Parathyroid adenoma (tissue), 2 donors: ENCODE data around the gene LRRC51.

Experiments
- H2AFZ ChIP-seq: fragments of 300-600 bp; sonication (generic); one replicate; pipeline ENCODE4 v1.7.0; 2017; ENCODE audit warnings: antibody characterized with exemption, mild to moderate bottlenecking
- H3K27ac ChIP-seq: fragments of 300-600 bp; sonication (generic); one replicate; pipeline ENCODE4 v1.7.0; 2017
- H3K27me3 ChIP-seq: fragments of 300-600 bp; sonication (generic); one replicate; pipeline ENCODE4 v1.7.0; 2017; ENCODE audit warnings: low read length; ENCODE audit not compliant: control insufficient read depth, insufficient read depth
- H3K36me3 ChIP-seq: fragments of 300-600 bp; sonication (generic); one replicate; pipeline ENCODE4 v1.7.0; 2017; ENCODE audit warnings: low read length; ENCODE audit not compliant: control insufficient read depth, insufficient read depth
- H3K4me1 ChIP-seq: fragments of 300-600 bp; sonication (generic); one replicate; pipeline ENCODE4 v1.7.0; 2017; ENCODE audit warnings: control low read depth
- H3K4me2 ChIP-seq: fragments of 300-600 bp; sonication (generic); one replicate; pipeline ENCODE4 v1.7.0; 2017; ENCODE audit warnings: low read length
- H3K4me3 ChIP-seq: fragments of 300-600 bp; sonication (generic); one replicate; pipeline ENCODE4 v1.7.0; 2017; ENCODE audit warnings: low read depth, low read length
- H3K79me2 ChIP-seq: fragments of 300-600 bp; sonication (generic); one replicate; pipeline ENCODE4 v1.7.0; 2017; ENCODE audit warnings: control low read depth
- H3K9ac ChIP-seq: fragments of 300-600 bp; sonication (generic); one replicate; pipeline ENCODE4 v1.7.0; 2017; ENCODE audit warnings: mild to moderate bottlenecking
- H3K9me3 ChIP-seq: fragments of 300-600 bp; sonication (generic); one replicate; pipeline ENCODE4 v1.7.0; 2017; ENCODE audit warnings: low read length; ENCODE audit not compliant: control insufficient read depth
- TF ChIP-seq, protein P1 (sequence below): fragments of 300-600 bp; sonication (generic); IDR thresholded peaks from one replicate; pipeline ENCODE4 v1.7.0; 2017; ENCODE audit warnings: antibody characterized with exemption, mild to moderate bottlenecking
- donor health status: primary hyperparathyroidism.

LRRC51 gene, protein sequence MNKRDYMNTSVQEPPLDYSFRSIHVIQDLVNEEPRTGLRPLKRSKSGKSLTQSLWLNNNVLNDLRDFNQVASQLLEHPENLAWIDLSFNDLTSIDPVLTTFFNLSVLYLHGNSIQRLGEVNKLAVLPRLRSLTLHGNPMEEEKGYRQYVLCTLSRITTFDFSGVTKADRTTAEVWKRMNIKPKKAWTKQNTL

DNA sequence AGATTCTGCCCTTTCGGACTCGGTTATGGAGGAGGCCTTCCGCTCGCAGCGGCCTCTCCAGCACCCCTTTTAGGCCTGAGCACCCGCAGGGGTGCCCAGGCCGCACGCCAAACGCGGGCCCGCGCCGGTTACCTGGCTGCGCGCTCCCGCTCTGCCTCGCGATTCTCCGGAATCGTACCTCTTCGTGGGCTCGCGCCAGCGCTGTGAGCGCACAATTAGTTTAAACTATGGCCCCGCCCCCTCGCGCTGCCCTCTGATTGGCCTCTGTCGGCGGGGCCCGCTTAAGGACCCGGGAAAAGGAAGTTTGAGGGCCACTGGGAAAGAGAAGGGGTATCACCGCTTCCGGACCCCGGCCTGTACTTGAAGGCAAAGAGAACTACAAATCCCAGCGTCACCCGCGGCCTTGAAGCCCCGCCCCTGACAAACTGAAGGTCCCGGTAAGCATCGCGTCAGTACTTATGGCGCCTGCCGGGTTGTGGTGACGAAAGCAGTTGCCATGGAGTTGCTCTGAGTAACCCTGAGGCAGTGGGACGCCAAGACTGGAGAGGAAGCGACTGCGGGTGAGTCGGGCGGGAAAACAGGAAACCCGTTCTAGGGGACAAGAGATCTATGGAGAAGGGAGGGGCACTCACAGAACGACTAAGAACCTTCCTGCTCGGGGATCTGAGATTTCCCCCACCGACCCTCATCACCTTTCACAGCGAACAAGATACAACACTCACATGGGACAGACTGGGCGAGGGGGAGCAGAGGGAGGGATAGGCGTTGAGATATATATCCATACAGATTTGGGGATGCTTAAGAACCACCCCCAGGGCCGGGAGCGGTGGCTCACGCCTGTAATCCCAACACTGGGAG is at the start of gene LRRC51, which contains the start of gene NUMA1:
Gene LRRC51 (plus strand): TSS at position 525 of the 858 bp plus-strand sequence. CDS start 8,234 bp downstream, outside the sequence.
Gene NUMA1 (minus strand): TSS at position 217 of the 858 bp plus-strand sequence. CDS start 44,599 bp downstream, outside the sequence.
- Histone ChIP-seq H3K27ac (peak within 1 kb of the TSS; percentile 93), H3K4me2 (peak within 1 kb of the TSS; percentile 89), H3K79me2 (peaks cover 4% of the 10 kb centered on the region), H3K9me3 (no peaks in the 10 kb centered on the region), H3K27me3 (no peaks in the 10 kb centered on the region), H3K9ac (peak within 1 kb of the TSS; percentile 37), H3K36me3 (no peaks in the 10 kb centered on the region), H3K4me3 (peak within 1 kb of the TSS; percentile 64), H3K4me1 (peaks cover 4% of the 10 kb centered on the region), H2AFZ (peak within 1 kb of the TSS; percentile 82)
- TF ChIP-seq, protein P1, sequence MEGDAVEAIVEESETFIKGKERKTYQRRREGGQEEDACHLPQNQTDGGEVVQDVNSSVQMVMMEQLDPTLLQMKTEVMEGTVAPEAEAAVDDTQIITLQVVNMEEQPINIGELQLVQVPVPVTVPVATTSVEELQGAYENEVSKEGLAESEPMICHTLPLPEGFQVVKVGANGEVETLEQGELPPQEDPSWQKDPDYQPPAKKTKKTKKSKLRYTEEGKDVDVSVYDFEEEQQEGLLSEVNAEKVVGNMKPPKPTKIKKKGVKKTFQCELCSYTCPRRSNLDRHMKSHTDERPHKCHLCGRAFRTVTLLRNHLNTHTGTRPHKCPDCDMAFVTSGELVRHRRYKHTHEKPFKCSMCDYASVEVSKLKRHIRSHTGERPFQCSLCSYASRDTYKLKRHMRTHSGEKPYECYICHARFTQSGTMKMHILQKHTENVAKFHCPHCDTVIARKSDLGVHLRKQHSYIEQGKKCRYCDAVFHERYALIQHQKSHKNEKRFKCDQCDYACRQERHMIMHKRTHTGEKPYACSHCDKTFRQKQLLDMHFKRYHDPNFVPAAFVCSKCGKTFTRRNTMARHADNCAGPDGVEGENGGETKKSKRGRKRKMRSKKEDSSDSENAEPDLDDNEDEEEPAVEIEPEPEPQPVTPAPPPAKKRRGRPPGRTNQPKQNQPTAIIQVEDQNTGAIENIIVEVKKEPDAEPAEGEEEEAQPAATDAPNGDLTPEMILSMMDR, result no peak

DNA sequence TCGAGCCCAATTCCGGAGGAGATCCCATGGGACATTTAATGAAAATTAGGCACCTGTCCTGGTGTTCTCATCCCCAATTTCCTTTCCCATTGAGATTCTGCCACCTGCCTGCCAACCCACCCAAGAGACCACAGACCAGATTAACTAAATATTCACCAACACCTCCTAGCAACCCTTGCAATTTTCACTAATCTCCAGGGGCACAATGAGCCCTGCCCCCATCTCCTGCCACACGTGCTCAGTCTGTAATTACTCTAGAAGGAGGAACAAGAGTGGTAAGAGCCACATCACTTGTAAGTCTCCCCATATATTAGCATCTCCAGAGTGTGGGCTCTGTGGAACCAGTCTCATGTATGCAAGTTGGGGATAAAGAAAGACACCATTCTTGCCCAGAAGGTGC is 44.0 kb upstream of the LRRC51 start:
- no peak overlapping the region for H3K4me3 ChIP-seq

DNA sequence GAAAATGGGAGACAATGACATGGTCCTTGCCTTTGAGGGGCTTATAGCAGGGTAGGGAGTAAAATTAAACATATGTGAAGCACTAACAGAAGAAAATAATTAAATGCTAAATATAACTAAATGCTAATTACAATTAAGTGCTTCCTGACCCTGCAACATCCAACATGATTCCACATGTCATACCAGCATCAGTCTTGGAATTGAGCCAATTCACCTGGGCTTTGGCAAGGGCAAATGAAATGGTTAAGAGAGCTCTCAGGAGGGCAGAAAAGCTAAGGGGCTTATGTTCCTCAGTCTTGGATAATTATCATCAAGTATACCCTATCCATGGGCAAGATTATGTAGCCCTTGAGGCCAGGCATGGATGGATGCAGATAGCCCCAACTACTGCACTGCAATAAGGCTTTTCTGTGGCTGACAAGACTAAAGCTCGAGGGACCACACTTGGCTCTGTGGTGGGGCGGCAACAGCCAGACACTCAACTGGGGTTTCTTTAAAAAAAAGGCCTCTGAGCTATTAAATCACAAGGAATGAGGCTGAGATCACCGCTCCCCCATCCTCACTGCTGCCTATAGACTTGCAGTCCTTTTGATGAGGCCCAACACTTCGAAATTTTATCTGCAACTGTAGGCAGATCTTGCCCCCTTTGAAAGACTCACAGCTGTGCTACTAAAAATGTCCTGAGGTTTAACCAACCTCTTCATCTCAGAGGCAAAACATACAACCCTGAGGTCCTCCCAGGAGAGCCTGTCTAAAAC is 42.9 kb upstream of the LRRC51 start:
- H3K4me2 ChIP-seq, result peak overlapping the region; percentile 88
- H3K4me3 ChIP-seq, result no peak overlapping the region
- TF ChIP-seq, protein P1, result no peak
- H3K79me2 ChIP-seq, result peaks cover 41% of the 10 kb centered on the region
- H3K9me3 ChIP-seq, result no peaks in the 10 kb centered on the region
- H3K9ac ChIP-seq, result no peak overlapping the region
- no peak overlapping the region for H2AFZ ChIP-seq
- H3K27me3 ChIP-seq, result no peaks in the 10 kb centered on the region
- peak overlapping the region; percentile 99 for H3K27ac ChIP-seq
- H3K36me3 ChIP-seq, result no peaks in the 10 kb centered on the region
- peaks cover 30% of the 10 kb centered on the region for H3K4me1 ChIP-seq

More for the DNA sequence above, 44.0 kb upstream of the LRRC51 start:
- Histone ChIP-seq H2AFZ (no peak overlapping the region), H3K36me3 (no peaks in the 10 kb centered on the region), H3K9me3 (no peaks in the 10 kb centered on the region), H3K27me3 (no peaks in the 10 kb centered on the region), H3K9ac (no peak overlapping the region), H3K79me2 (peaks cover 41% of the 10 kb centered on the region), H3K4me1 (peaks cover 23% of the 10 kb centered on the region), H3K27ac (no peak overlapping the region), H3K4me2 (no peak overlapping the region)
- TF ChIP-seq, protein P1, result no peak

DNA sequence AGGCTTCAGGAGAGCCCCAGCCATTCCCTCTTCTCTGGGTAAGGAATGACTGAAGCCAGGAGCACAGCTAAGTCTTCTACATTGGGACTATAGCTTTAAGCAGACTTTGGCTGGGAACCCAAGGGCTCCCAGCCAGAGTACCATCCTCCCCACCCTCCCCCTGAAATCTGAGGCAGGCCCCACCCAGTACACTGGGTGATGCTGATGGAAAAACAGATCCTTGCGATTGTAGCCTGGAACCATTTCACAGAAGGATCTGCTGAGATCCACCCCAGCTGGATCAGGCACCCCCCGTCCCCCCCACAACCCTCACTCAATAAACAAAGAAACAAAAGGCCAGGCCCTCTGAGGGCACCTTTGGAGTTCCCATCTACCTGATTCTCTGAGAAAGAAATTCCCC is 42.2 kb upstream of the LRRC51 start:
- Histone ChIP-seq H3K9me3 (no peaks in the 10 kb centered on the region), H3K9ac (no peak overlapping the region), H2AFZ (no peak overlapping the region), H3K36me3 (no peaks in the 10 kb centered on the region), H3K4me3 (peak overlapping the region; percentile 80), H3K27ac (peak overlapping the region; percentile 99), H3K4me2 (peak overlapping the region; percentile 88), H3K79me2 (peaks cover 42% of the 10 kb centered on the region), H3K27me3 (no peaks in the 10 kb centered on the region), H3K4me1 (peaks cover 30% of the 10 kb centered on the region)
- TF ChIP-seq, protein P1, result no peak
